GM18502 (cell line): ENCODE results near the gene LARGE1.
"Not testable (repeated sequence)": the region's sequence is repeated elsewhere in the genome, so short reads cannot be mapped to it uniquely, and the experiment has no call there.

Source experiments
- ATAC-seq: cut with Tn5 transposase; IDR thresholded peaks from one replicate; pipeline ENCODE4 v1.9.1; 2021; ENCODE audit warnings: mild to moderate bottlenecking; ENCODE audit not compliant: unreplicated experiment, poor library complexity

Gene LARGE1

GRCh38 chr22:33470456-33470855 is 449.8 kb downstream of the LARGE1 start:
- ATAC-seq: no peak

- no peak for ATAC-seq
Observed at GRCh38 chr22:33467620-33468095, 452.6 kb downstream of the LARGE1 start.

GRCh38 chr22:33467080-33467479 is 453.2 kb downstream of the LARGE1 start:
- no peak for ATAC-seq

- no peak for ATAC-seq
Observed at GRCh38 chr22:33465554-33465953, 454.7 kb downstream of the LARGE1 start.

- no peak for ATAC-seq
Observed at GRCh38 chr22:33464698-33465097, 455.6 kb downstream of the LARGE1 start.

- ATAC-seq: no peak
Observed at GRCh38 chr22:33461698-33462434, 458.4 kb downstream of the LARGE1 start.

GRCh38 chr22:33461245-33461644 is 459.0 kb downstream of the LARGE1 start:
- ATAC-seq: not testable (repeated sequence)

GRCh38 chr22:33459137-33459536 is 461.1 kb downstream of the LARGE1 start:
- ATAC-seq: no peak

GRCh38 chr22:33456511-33456910 is 463.8 kb downstream of the LARGE1 start:
- no peak for ATAC-seq

- no peak for ATAC-seq
Observed at GRCh38 chr22:33455036-33455435, 465.2 kb downstream of the LARGE1 start.

GRCh38 chr22:33451866-33452469 is 468.3 kb downstream of the LARGE1 start:
- ATAC-seq: no peak

- ATAC-seq: no peak
Observed at GRCh38 chr22:33450756-33451155, 469.5 kb downstream of the LARGE1 start.

- ATAC-seq: no peak
Observed at GRCh38 chr22:33447733-33448132, 472.5 kb downstream of the LARGE1 start.

- ATAC-seq: no peak
Observed at GRCh38 chr22:33443683-33444082, 476.6 kb downstream of the LARGE1 start.

- no peak for ATAC-seq
Observed at GRCh38 chr22:33440756-33441155, 479.5 kb downstream of the LARGE1 start.

GRCh38 chr22:33438273-33438672 is 482.0 kb downstream of the LARGE1 start:
- no peak for ATAC-seq

- no peak for ATAC-seq
Observed at GRCh38 chr22:33431300-33431699, 489.0 kb downstream of the LARGE1 start.

- no peak for ATAC-seq
Observed at GRCh38 chr22:33429281-33429680, 491.0 kb downstream of the LARGE1 start.

- ATAC-seq: no peak
Observed at GRCh38 chr22:33427461-33427860, 492.8 kb downstream of the LARGE1 start.

- no peak for ATAC-seq
Observed at GRCh38 chr22:33426451-33426850, 493.8 kb downstream of the LARGE1 start.

GRCh38 chr22:33421859-33422258 is 498.4 kb downstream of the LARGE1 start:
- no peak for ATAC-seq

- ATAC-seq: no peak
Observed at GRCh38 chr22:33418484-33418883, 501.8 kb downstream of the LARGE1 start.
